ENCODE results near the gene TNNT3. TPM values are rescaled to one million over a fixed set of nuclear protein-coding genes. Genes with fewer than 3 reads are reported as not detected.

Gene TNNT3
- total and polyA plus RNA-seq, 2 of the 4 experiments (the other 2 are of a cell fraction): not detected

DNA sequence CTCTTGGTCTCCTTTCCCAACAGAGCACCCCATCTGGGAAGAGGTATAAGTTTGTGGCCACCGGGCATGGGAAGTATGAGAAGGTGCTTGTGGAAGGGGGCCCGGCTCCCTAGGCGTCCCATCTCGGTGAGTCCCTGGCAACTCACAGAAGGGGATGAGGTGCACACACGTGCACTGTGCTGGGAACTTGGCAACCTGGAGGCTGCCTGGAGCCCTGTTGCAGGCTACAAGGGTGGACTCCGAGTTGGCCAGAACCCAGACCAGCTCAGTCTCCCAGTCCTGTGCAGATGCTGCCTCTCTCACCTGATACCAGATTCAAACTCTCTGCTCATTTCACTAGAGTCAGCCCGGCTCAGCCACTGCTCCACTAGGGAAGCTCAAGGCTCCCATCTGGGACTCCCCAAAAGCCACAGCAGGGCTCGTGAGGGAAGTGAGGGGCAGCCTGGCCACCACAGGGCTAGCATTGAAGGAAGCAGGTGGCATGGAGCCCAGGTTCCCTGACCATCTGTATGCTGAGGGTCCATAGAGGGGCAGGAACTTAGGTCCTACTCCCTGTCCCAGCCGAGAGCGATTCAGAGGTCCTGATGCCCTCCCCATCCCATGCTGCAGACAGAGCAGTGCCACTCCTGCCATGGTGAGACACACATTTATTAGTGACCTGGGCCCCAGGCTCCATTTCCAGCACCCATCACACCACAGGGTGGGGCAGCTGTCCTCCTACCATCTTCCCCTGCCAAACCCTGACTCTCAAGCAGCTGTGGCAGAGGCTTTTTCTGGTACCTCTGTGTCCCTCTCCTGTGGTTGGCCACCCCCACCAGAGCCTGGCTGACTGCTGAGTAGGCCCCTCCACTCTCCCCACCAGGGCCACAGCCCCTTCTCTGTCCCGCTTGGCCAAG, 31.8 kb upstream of the TNNT3 start (continued):
- TF ChIP-seq NFE2L2 (IDR thresholded peaks at IDR 0.05; ENCODE audit: low read depth, low read length): no peak

DNA sequence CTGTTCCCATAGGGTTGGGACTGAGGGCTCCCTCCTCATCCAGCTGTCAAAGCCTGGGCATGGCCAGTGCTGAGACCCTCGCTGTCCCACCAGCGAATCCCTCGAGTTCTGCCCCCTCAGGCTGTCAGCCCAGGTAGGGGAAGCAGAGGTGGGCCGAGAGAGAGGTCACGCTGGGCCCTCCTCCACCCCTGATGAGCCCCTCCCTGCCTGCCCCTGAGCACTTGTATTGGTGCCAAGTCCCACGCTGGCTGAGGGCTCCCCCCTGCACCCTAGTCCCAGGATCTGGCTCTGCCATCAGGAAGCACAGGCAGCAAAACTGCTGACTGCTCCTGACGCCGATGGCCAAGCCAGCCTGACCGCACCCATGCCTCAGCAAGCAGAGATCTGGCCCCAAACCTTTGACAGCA, 31.2 kb upstream of the TNNT3 start:
- no peak overlapping the region for H3K56ac ChIP-seq (ENCODE audit: extremely low read depth, insufficient read depth, low read length)
- H2AK5ac ChIP-seq (ENCODE audit: low read depth, low read length): no peak overlapping the region
- no peak overlapping the region for H3K23ac ChIP-seq (ENCODE audit: low read depth, low read length)
- no peak for ATAC-seq (ENCODE audit: low read depth)
- DNase-seq: no peak
- no peak overlapping the region for H2BK120ac ChIP-seq (ENCODE audit: low read depth, low read length)
- no peaks in the 10 kb centered on the region for H3K9me1 ChIP-seq (ENCODE audit: insufficient read depth, low read length)
- POLR2A ChIA-PET (ENCODE audit: unreplicated experiment): no interaction called here
- no peaks in the 10 kb centered on the region for H3K4me1 ChIP-seq (ENCODE audit: control insufficient read depth, insufficient read depth, low read length)
- BruUV-seq (replicated peaks): no TSS peak
- H3K9me3 ChIP-seq (ENCODE audit: control insufficient read depth, insufficient read depth, low read length): no peaks in the 10 kb centered on the region
- H2AFZ ChIP-seq (replicated peaks; ENCODE audit: low read length, poor library complexity): no peak overlapping the region
- no peak overlapping the region for H3K14ac ChIP-seq (replicated peaks; ENCODE audit: low read depth, low read length)
- no peak overlapping the region for H3K4me3 ChIP-seq (ENCODE audit: insufficient read depth, low read depth, low read length)
- no peaks in the 10 kb centered on the region for H3K36me3 ChIP-seq (ENCODE audit: control insufficient read depth, insufficient read depth, low read length)
- H2BK20ac ChIP-seq (ENCODE audit: low read depth, low read length): no peak overlapping the region
- CTCF ChIA-PET: no interaction called here
- H2AK9ac ChIP-seq (replicated peaks; ENCODE audit: low read depth, low read length, poor library complexity): no peak overlapping the region
- H2BK15ac ChIP-seq (ENCODE audit: low read depth, low read length): no peak overlapping the region
- H3K27me3 ChIP-seq (ENCODE audit: control insufficient read depth, insufficient read depth, low read length): peaks cover 28% of the 10 kb centered on the region
- H4K20me1 ChIP-seq (ENCODE audit: insufficient read depth, low read length): no peaks in the 10 kb centered on the region
- H3K27ac ChIP-seq (ENCODE audit: insufficient read depth, low read length): no peak overlapping the region
- no peak overlapping the region for H3K18ac ChIP-seq (ENCODE audit: low read depth, low read length)
- H4K8ac ChIP-seq (ENCODE audit: low read depth in 2 of 2, low read length in 2 of 2): no peak overlapping the region
- 41% methylated on average over 3 of the region's 9 CpGs; no CpG with 5 or more reads in 1 of the 2 experiments for WGBS, 2 experiments (ENCODE audit: extremely low coverage in 2 of 2, insufficient read length in 1 of 2)
- intact Hi-C loops (cut with micrococcal nuclease): no loop called here
- H2BK5ac ChIP-seq (ENCODE audit: low read depth, low read length, poor library complexity, severe bottlenecking): no peak overlapping the region
- H3K4me2 ChIP-seq (ENCODE audit: low read depth, low read length): no peak overlapping the region
- H3K9ac ChIP-seq (ENCODE audit: low read depth, low read length): no peak overlapping the region
- no peak overlapping the region for H4K91ac ChIP-seq (ENCODE audit: insufficient read depth, low read depth, low read length)
- no peak overlapping the region for H4K5ac ChIP-seq (ENCODE audit: low read depth, low read length)
- in situ Hi-C loops (cut with MboI; ENCODE audit: low sequenced_read_pairs): no loop called here
- dilution Hi-C loops (cut with HindIII; ENCODE audit: low sequenced_read_pairs, unreplicated experiment): no loop called here
- TF ChIP-seq, protein P1, sequence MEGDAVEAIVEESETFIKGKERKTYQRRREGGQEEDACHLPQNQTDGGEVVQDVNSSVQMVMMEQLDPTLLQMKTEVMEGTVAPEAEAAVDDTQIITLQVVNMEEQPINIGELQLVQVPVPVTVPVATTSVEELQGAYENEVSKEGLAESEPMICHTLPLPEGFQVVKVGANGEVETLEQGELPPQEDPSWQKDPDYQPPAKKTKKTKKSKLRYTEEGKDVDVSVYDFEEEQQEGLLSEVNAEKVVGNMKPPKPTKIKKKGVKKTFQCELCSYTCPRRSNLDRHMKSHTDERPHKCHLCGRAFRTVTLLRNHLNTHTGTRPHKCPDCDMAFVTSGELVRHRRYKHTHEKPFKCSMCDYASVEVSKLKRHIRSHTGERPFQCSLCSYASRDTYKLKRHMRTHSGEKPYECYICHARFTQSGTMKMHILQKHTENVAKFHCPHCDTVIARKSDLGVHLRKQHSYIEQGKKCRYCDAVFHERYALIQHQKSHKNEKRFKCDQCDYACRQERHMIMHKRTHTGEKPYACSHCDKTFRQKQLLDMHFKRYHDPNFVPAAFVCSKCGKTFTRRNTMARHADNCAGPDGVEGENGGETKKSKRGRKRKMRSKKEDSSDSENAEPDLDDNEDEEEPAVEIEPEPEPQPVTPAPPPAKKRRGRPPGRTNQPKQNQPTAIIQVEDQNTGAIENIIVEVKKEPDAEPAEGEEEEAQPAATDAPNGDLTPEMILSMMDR (conservative IDR thresholded peaks at IDR 0.05; ENCODE audit: low read depth, low read length): no peak
- TF ChIP-seq CHD1 (IDR thresholded peaks at IDR 0.05; ENCODE audit: low read depth, low read length): no peak
- TF ChIP-seq RCOR1 (IDR thresholded peaks at IDR 0.05; ENCODE audit: insufficient replicate concordance, low read length): no peak
- TF ChIP-seq FOS (IDR thresholded peaks at IDR 0.05; ENCODE audit: low read depth, low read length): no peak
- TF ChIP-seq MXI1 (IDR thresholded peaks at IDR 0.05; ENCODE audit: borderline replicate concordance, low read depth, low read length): no peak
- TF ChIP-seq NFE2L2 (IDR thresholded peaks at IDR 0.05; ENCODE audit: low read depth, low read length): no peak
- TF ChIP-seq CEBPB (IDR thresholded peaks at IDR 0.05; ENCODE audit: low read depth, low read length): no peak
- no peak for TF ChIP-seq RFX5 (IDR thresholded peaks at IDR 0.05; ENCODE audit: low read depth, low read length)
- TF ChIP-seq, protein P2, sequence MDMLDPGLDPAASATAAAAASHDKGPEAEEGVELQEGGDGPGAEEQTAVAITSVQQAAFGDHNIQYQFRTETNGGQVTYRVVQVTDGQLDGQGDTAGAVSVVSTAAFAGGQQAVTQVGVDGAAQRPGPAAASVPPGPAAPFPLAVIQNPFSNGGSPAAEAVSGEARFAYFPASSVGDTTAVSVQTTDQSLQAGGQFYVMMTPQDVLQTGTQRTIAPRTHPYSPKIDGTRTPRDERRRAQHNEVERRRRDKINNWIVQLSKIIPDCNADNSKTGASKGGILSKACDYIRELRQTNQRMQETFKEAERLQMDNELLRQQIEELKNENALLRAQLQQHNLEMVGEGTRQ (IDR thresholded peaks at IDR 0.05; ENCODE audit: low read depth, low read length): no peak
- no peak for TF ChIP-seq MAZ (IDR thresholded peaks at IDR 0.05; ENCODE audit: borderline replicate concordance, low read depth, low read length)
- H3K79me1 ChIP-seq (ENCODE audit: low read depth in 1 of 2, low read length in 2 of 2): no peaks in the 10 kb centered on the region
- H3K4ac ChIP-seq (ENCODE audit: low read depth, low read length): no peak overlapping the region

All from IMR-90 (cell line).